H1 (cell line): ENCODE data around the gene CHAT. TPM values are rescaled to one million over a fixed set of nuclear protein-coding genes. Genes with fewer than 3 reads are reported as not detected.

ENCODE experiments used
- CTCF ChIA-PET: fragments of 300-600 bp; sonication (Branson Sonifier 250); formaldehyde crosslinking; loops from one replicate; lab custom pipeline; 2021; ENCODE audit not compliant: partially characterized antibody; lab: Charles Lee
- POLR2A ChIA-PET: fragments of 300-600 bp; sonication (Branson Sonifier 250); formaldehyde crosslinking; loops from one replicate; lab custom pipeline; 2021; ENCODE audit warnings: inconsistent platforms; ENCODE audit not compliant: partially characterized antibody; lab: Charles Lee
- DNase-seq, 2 experiments: peaks; one replicate each; pipeline versions ENCODE4 v3.0.0 to v3.0.0-alpha.2; 2010 to 2022; ENCODE audit warnings: low spot score in 2 of 2, low read depth in 1 of 2, mixed read lengths in 1 of 2
- FAIRE-seq: peaks from 2 replicates; lab custom pipeline; 2011; peaks lifted over from hg19 to GRCh38; lab: Jason Lieb, UNC
- H2AFZ ChIP-seq: 2 replicates; pipeline ENCODE4 v1.8.1; 2012; ENCODE audit warnings: low read length, inconsistent platforms
- H2AK5ac ChIP-seq: 2 replicates; pipeline ENCODE4 v1.6.1; 2013; ENCODE audit warnings: low read depth, low read length
- H2BK120ac ChIP-seq: replicated peaks from 2 replicates; pipeline ENCODE3; 2013; ENCODE audit warnings: low read depth, low read length, inconsistent platforms
- H2BK12ac ChIP-seq: 2 replicates; pipeline ENCODE4 v1.6.1; 2013; ENCODE audit warnings: low read depth, low read length
- H2BK15ac ChIP-seq: 2 replicates; pipeline ENCODE4 v1.6.1; 2013; ENCODE audit warnings: low read length
- H2BK20ac ChIP-seq: 2 replicates; pipeline ENCODE4 v1.6.1; 2013; ENCODE audit warnings: low read length
- H2BK5ac ChIP-seq: 2 replicates; pipeline ENCODE4 v1.6.1; 2013; ENCODE audit warnings: low read depth, low read length
- H3K14ac ChIP-seq: 2 replicates; pipeline ENCODE4 v1.6.1; 2013; ENCODE audit warnings: inconsistent platforms; ENCODE audit not compliant: insufficient read length
- H3K18ac ChIP-seq: 2 replicates; pipeline ENCODE4 v1.6.1; 2013; ENCODE audit warnings: low read length; ENCODE audit errors: extremely low read depth
- H3K23ac ChIP-seq: 2 replicates; pipeline ENCODE4 v1.6.1; 2013; ENCODE audit warnings: inconsistent platforms; ENCODE audit not compliant: insufficient read length
- H3K23me2 ChIP-seq: 2 replicates; pipeline ENCODE4 v1.6.1; 2013; ENCODE audit warnings: low read depth, low read length
- H3K27ac ChIP-seq: 2 replicates; pipeline ENCODE4 v1.6.1; 2011; ENCODE audit warnings: low read depth, low read length, inconsistent platforms
- H3K27me3 ChIP-seq, 4 experiments: replicated peaks in 1 of 4; 1 replicate in 1 of 4; 2 replicates in 3 of 4; pipeline versions ENCODE4 v1.6.1 to v1.8.1; 2011 to 2013; ENCODE audit warnings: low read length in 3 of 4, mild to moderate bottlenecking in 3 of 4, inconsistent platforms in 2 of 4, mixed read lengths in 2 of 4, moderate library complexity in 1 of 4; ENCODE audit not compliant: control insufficient read depth in 3 of 4, insufficient read depth in 3 of 4; ENCODE audit errors: extremely low read depth in 1 of 4
- H3K36me3 ChIP-seq, 4 experiments: 2 replicates each; pipeline versions ENCODE4 v1.6.1 to v1.8.1; 2011 to 2013; ENCODE audit warnings: mild to moderate bottlenecking in 4 of 4, low read length in 3 of 4, moderate library complexity in 2 of 4, control low read depth in 1 of 4, inconsistent platforms in 1 of 4; ENCODE audit not compliant: insufficient read depth in 4 of 4, control insufficient read depth in 2 of 4
- H3K4ac ChIP-seq: replicated peaks from 2 replicates; pipeline ENCODE3; 2013; ENCODE audit warnings: low read length, low read depth, mixed read lengths, inconsistent platforms; ENCODE audit not compliant: insufficient read length
- H3K4me1 ChIP-seq, 4 experiments: replicated peaks in 1 of 4; 1 replicate in 1 of 4; 2 replicates in 3 of 4; pipeline versions ENCODE4 v1.6.1 to v1.8.1; 2011 to 2013; ENCODE audit warnings: low read length in 3 of 4, inconsistent platforms in 2 of 4, mixed read lengths in 1 of 4; ENCODE audit not compliant: insufficient read depth in 4 of 4, control insufficient read depth in 3 of 4
- H3K4me2 ChIP-seq, 2 experiments: 2 replicates each; pipeline versions ENCODE4 v1.6.1 to v1.8.1; 2011 to 2013; ENCODE audit warnings: low read depth in 2 of 2, low read length in 2 of 2, control low read depth in 1 of 2, inconsistent platforms in 1 of 2, mild to moderate bottlenecking in 1 of 2; ENCODE audit not compliant: insufficient read depth in 1 of 2
- H3K4me3 ChIP-seq, 4 experiments: fragments of 200-600, 300-600 bp in 1 of 4; sonication (generic), shearing (Covaris generic), sonication (Bioruptor Twin) in 1 of 4; 2 replicates each; pipeline versions ENCODE4 v1.5.1 to v1.8.1; 2011 to 2016; ENCODE audit warnings: low read length in 4 of 4, low read depth in 3 of 4, control low read depth in 2 of 4, inconsistent platforms in 2 of 4, mild to moderate bottlenecking in 2 of 4, mixed read lengths in 1 of 4, moderate library complexity in 1 of 4; ENCODE audit not compliant: insufficient read depth in 2 of 4; ENCODE audit errors: extremely low read depth in 1 of 4
- H3K56ac ChIP-seq: replicated peaks from 2 replicates; pipeline ENCODE3; 2013; ENCODE audit warnings: low read depth, mild to moderate bottlenecking, mixed read lengths, low read length, inconsistent platforms; ENCODE audit not compliant: insufficient read length
- H3K79me1 ChIP-seq: 2 replicates; pipeline ENCODE4 v1.6.1; 2013; ENCODE audit warnings: low read depth, low read length, control low read depth
- H3K79me2 ChIP-seq, 2 experiments: 2 replicates each; pipeline versions ENCODE4 v1.6.1 to v1.8.1; 2012 to 2013; ENCODE audit warnings: low read length in 2 of 2, mild to moderate bottlenecking in 2 of 2, inconsistent platforms in 1 of 2; ENCODE audit not compliant: insufficient read depth in 2 of 2, control insufficient read depth in 1 of 2
- H3K9ac ChIP-seq, 4 experiments: replicated peaks in 1 of 4; 1 replicate in 1 of 4; 2 replicates in 3 of 4; pipeline versions ENCODE4 v1.6.1 to v1.8.1; 2011 to 2013; ENCODE audit warnings: low read depth in 3 of 4, low read length in 3 of 4, control low read depth in 2 of 4, mild to moderate bottlenecking in 2 of 4, moderate library complexity in 2 of 4, inconsistent platforms in 1 of 4; ENCODE audit errors: extremely low read depth in 1 of 4
- H3K9me3 ChIP-seq, 2 experiments: 2 replicates each; pipeline versions ENCODE4 v1.6.1 to v1.8.1; 2012 to 2013; ENCODE audit warnings: mild to moderate bottlenecking in 2 of 2, moderate library complexity in 2 of 2, control low read depth in 1 of 2, inconsistent platforms in 1 of 2, low read depth in 1 of 2, low read length in 1 of 2, mixed read lengths in 1 of 2; ENCODE audit not compliant: insufficient read depth in 2 of 2
- H4K20me1 ChIP-seq, 2 experiments: replicated peaks in 1 of 2; 2 replicates each; pipeline versions ENCODE3 to v1.8.1; 2011 to 2013; ENCODE audit warnings: inconsistent platforms in 2 of 2, low read length in 2 of 2, mild to moderate bottlenecking in 1 of 2; ENCODE audit not compliant: insufficient read depth in 2 of 2, control insufficient read depth in 1 of 2
- H4K5ac ChIP-seq: 2 replicates; pipeline ENCODE4 v1.6.1; 2013; ENCODE audit warnings: low read length, low read depth, mixed read lengths, inconsistent platforms; ENCODE audit not compliant: insufficient read length
- H4K8ac ChIP-seq: 2 replicates; pipeline ENCODE4 v1.8.0; 2013; ENCODE audit warnings: mild to moderate bottlenecking, moderate library complexity, low read length, inconsistent platforms; ENCODE audit not compliant: insufficient read depth; ENCODE audit errors: extremely low read depth
- H4K91ac ChIP-seq: replicated peaks from 2 replicates; pipeline ENCODE3; 2013; ENCODE audit warnings: low read length, mixed read lengths, inconsistent platforms; ENCODE audit not compliant: insufficient read length
- BACH1 ChIP-seq: IDR thresholded peaks from 2 replicates; pipeline ENCODE4 v1.6.1; 2012; ENCODE audit warnings: low read length, improper control_type of control experiment
- BCL11A ChIP-seq, 2 experiments: IDR thresholded peaks; one replicate each; pipeline ENCODE4 v1.6.1; 2011; ENCODE audit warnings: low read depth in 2 of 2, low read length in 2 of 2, mild to moderate bottlenecking in 2 of 2
- CHD2 ChIP-seq: IDR thresholded peaks from 2 replicates; pipeline ENCODE4 v1.6.1; 2012; ENCODE audit warnings: low read length, improper control_type of control experiment
- CREB1 ChIP-seq: IDR thresholded peaks from 2 replicates; pipeline ENCODE4 v1.6.1; 2012; ENCODE audit warnings: inconsistent platforms
- CTBP2 ChIP-seq: IDR thresholded peaks from 2 replicates; pipeline ENCODE4 v1.7.0; 2011; ENCODE audit warnings: borderline replicate concordance, mild to moderate bottlenecking, moderate library complexity, mixed read lengths, low read length; ENCODE audit not compliant: insufficient read depth, insufficient read length
- KDM5A ChIP-seq: fragments of 200-600 bp; IDR thresholded peaks from 2 replicates; pipeline ENCODE4 v1.7.1; 2012; ENCODE audit warnings: mild to moderate bottlenecking, low read length, inconsistent platforms, mixed read lengths
- POLR2A ChIP-seq, 2 experiments: IDR thresholded peaks; 1 replicate in 1 of 2; 2 replicates in 1 of 2; pipeline ENCODE4 v1.6.1; 2011; ENCODE audit warnings: low read depth in 2 of 2, low read length in 2 of 2, mild to moderate bottlenecking in 2 of 2; ENCODE audit errors: control extremely low read depth in 1 of 2
- RNF2 ChIP-seq: fragments of 200-900, 300-1000 bp; sonication (generic); IDR thresholded peaks from 2 replicates; pipeline ENCODE4 v1.7.1; 2016; ENCODE audit warnings: borderline replicate concordance, low read depth, mild to moderate bottlenecking, antibody characterized with exemption, low read length; ENCODE audit not compliant: poor library complexity, severe bottlenecking; ENCODE audit errors: missing control alignments
- SRF ChIP-seq: IDR thresholded peaks from 2 replicates; pipeline ENCODE4 v1.6.1; 2011; ENCODE audit warnings: mild to moderate bottlenecking, low read depth, low read length, moderate library complexity
- TEAD4 ChIP-seq: IDR thresholded peaks from 2 replicates; pipeline ENCODE4 v1.6.1; 2012; ENCODE audit warnings: low read depth, low read length, inconsistent platforms, mixed read lengths
- WGBS, 2 experiments: shearing (Covaris generic) in 1 of 2; methylation state at CpG; one replicate each; pipeline versions ENCODE4 v1.1.6 to v1.1.7; 2013 to 2015; ENCODE audit warnings: low lambda C conversion rate in 2 of 2, mixed read lengths in 2 of 2, inconsistent platforms in 1 of 2, low coverage in 1 of 2, missing lambda C conversion rate in 1 of 2; ENCODE audit not compliant: insufficient replicate concordance in 2 of 2, insufficient coverage in 1 of 2, insufficient read length in 1 of 2; ENCODE audit errors: extremely low coverage in 1 of 2, missing lambda C conversion rate in 1 of 2; 5-methylcytosine and 5-hydroxymethylcytosine counted together
- polyA plus RNA-seq, 7 experiments: library from polyadenylated mRNA; depleted of rRNA in 3 of 7; stranded (reverse) in 5 of 7; unstranded in 2 of 7; fragments of >200 nt in 5 of 7; fragments of 200-250 nt in 2 of 7; gene quantifications; 1 replicate in 5 of 7; 2 replicates in 1 of 7; 4 replicates in 1 of 7; pipeline versions ENCODE4 v1.2.1 to v1.2.3, GENCODE V29; 2011 to 2013; ENCODE audit warnings: missing spikeins in 2 of 7, mixed read lengths in 2 of 7
- total RNA-seq: library from RNA; stranded (reverse); fragmentation: NEBNext Ultra II Directional; extraction: Animal tissue kit (Norgen Biotek cat#: 25700); gene quantifications from 2 replicates; pipeline ENCODE4 v1.2.1, GENCODE V29; 2021

The CHAT gene
- total and polyA plus RNA-seq, 2 of the 8 experiments (the other 6 are each of a cell fraction or from before 2014, with no cell fraction given), result not detected

GRCh38 chr10:49663596-49663995, 49.8 kb downstream of the CHAT start:
- Histone ChIP-seq H3K4me2 (no peak overlapping the region), H4K20me1 (no peaks in the 10 kb centered on the region), H3K79me1 (no peaks in the 10 kb centered on the region), H4K5ac (no peak overlapping the region), H3K27ac (no peak overlapping the region), H3K56ac (no peak overlapping the region), H3K9me3 (peaks cover 0 to 4% of the 10 kb centered on the region in 2 experiments; a peak in 1 of 4 replicates), H3K9ac (no peak overlapping the region), H2AK5ac (no peak overlapping the region), H3K27me3 (peaks cover 0 to 3% (median 2%) of the 10 kb centered on the region in 4 experiments; a peak in 1 of 7 replicates), H2BK20ac (no peak overlapping the region), H3K23ac (no peak overlapping the region), H2BK5ac (no peak overlapping the region), H3K4me3 (no peak overlapping the region), H2AFZ (no peak overlapping the region), H2BK15ac (no peak overlapping the region), H4K8ac (no peak overlapping the region; the same call in 1 of the 2 replicates), H3K36me3 (no peaks in the 10 kb centered on the region), H4K91ac (no peak overlapping the region), H3K23me2 (no peaks in the 10 kb centered on the region), H3K14ac (no peak overlapping the region), H2BK120ac (no peak overlapping the region), H3K4me1 (peaks cover 0 to 8% (median under 1%) of the 10 kb centered on the region in 4 experiments; a peak in 1 of 7 replicates), H3K4ac (no peak overlapping the region), H2BK12ac (no peak overlapping the region), H3K79me2 (no peaks in the 10 kb centered on the region), H3K18ac (no peak overlapping the region)
- ChIA-PET POLR2A (no interaction called here), CTCF (interaction anchor here (1.9 kb wide), 1 partner anchor 18 kb away, joined by 8 read pairs; no protein-coding TSS in a partner anchor)
- DNase-seq (no peak), FAIRE-seq (no peak)
- 84% methylated on average over 6 of the region's 6 CpGs; no CpG with 5 or more reads in 1 of the 2 experiments for WGBS, 2 experiments
- TF ChIP-seq KDM5A (no peak), TEAD4 (no peak), CHD2 (no peak), RNF2 (no peak), SRF (no peak), POLR2A (IDR thresholded peaks at IDR 0.05; ENCODE audit: control extremely low read depth in 1 of 2, low read depth in 2 of 2, low read length in 2 of 2) (no peak), CREB1 (no peak), BCL11A (IDR thresholded peaks at IDR 0.05; ENCODE audit: low read depth in 2 of 2, low read length in 2 of 2) (no peak), BACH1 (no peak), CTBP2 (no peak)
